ENCODE results near the gene GABRP.
"Not testable (repeated sequence)": the region's sequence is repeated elsewhere in the genome, so short reads cannot be mapped to it uniquely, and the experiment has no call there.

GABRP gene

DNA sequence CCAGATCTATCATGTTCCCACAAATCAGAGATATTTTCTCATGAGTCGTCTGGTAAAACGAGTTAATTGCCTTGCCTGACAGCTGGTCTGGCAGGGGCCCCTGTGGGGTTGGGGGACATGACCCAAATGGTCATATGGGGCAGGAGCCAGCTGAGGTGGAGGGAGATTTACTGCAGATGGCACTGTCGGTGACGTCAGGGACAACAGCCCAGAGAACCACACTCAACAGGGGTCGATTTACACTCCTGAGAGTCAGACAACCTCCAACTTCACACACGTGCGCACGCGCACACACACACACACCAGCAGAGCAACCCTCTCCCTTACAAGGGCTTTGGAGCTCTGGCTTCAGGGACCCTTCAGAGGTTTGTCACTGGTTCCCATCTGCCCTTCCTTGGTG lies 23.4 kb upstream of the GABRP start:
- TF ChIP-seq, protein P1, sequence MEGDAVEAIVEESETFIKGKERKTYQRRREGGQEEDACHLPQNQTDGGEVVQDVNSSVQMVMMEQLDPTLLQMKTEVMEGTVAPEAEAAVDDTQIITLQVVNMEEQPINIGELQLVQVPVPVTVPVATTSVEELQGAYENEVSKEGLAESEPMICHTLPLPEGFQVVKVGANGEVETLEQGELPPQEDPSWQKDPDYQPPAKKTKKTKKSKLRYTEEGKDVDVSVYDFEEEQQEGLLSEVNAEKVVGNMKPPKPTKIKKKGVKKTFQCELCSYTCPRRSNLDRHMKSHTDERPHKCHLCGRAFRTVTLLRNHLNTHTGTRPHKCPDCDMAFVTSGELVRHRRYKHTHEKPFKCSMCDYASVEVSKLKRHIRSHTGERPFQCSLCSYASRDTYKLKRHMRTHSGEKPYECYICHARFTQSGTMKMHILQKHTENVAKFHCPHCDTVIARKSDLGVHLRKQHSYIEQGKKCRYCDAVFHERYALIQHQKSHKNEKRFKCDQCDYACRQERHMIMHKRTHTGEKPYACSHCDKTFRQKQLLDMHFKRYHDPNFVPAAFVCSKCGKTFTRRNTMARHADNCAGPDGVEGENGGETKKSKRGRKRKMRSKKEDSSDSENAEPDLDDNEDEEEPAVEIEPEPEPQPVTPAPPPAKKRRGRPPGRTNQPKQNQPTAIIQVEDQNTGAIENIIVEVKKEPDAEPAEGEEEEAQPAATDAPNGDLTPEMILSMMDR (IDR thresholded peaks at IDR 0.05; ENCODE audit: extremely low read depth, insufficient read depth, missing control alignments) = no peak
- DNase-seq (ENCODE audit: low spot score) = no peak
- in situ Hi-C loops (cut with MboI; ENCODE audit: low pct_unique_long_range_greater_than_20kb, low sequenced_read_pairs, unreplicated experiment) = no loop called here

DNA sequence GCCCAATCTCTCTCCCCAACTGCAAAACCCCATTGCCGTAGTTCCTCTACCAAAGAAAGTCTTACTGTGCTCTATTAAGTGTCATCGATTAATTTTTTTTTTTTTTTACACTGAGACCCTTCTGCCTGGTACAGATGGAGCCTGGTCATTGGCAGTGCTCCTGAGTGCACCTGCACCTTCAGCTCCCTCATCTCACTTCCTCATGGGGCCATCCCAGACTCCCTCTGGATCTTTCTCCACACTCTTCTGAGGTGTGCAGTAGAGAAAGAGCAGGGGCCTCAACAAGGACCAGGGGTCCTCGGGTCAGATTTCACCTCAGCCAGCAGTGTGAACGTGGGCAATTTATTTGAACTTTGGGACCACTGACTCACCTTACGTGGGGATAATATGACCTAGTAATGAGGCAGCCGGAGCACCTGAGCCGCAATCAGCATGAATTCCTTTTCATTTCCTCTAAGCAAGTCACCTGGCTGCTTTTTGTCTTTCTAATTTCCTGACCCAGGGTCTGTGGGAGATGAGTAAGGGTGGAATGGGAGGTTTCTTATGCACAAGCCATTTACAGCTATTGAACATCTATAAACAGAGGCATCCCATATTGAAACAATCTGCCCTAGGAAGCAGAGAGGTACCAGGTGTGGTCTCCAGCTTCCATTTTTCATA lies 22.3 kb upstream of the GABRP start:
- TF ChIP-seq, protein P1 (IDR thresholded peaks at IDR 0.05; ENCODE audit: extremely low read depth, insufficient read depth, missing control alignments) = no peak
- DNase-seq (ENCODE audit: low spot score) = no peak
- in situ Hi-C loops (cut with MboI; ENCODE audit: low pct_unique_long_range_greater_than_20kb, low sequenced_read_pairs, unreplicated experiment) = no loop called here

DNA sequence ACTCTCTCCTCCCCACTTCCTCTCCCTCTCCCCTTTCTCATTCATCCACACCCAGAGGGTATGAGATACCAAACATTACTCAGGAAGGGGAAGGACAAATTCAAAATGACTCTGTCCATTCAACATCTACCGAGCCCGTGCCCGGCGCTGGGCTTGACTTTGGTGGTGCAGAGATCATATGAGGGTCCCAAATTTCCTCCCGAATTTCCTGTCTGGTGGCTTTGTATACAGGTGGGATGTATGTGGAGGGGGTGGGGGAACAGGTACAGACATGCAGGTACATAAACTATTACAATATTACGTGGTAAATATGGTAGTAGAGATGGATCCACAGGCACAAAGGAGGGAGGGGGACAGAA lies 21.8 kb upstream of the GABRP start:
- TF ChIP-seq, protein P1 (IDR thresholded peaks at IDR 0.05; ENCODE audit: extremely low read depth, insufficient read depth, missing control alignments) = no peak
- no peak for DNase-seq (ENCODE audit: low spot score)
- in situ Hi-C loops (cut with MboI; ENCODE audit: low pct_unique_long_range_greater_than_20kb, low sequenced_read_pairs, unreplicated experiment) = no loop called here

DNA sequence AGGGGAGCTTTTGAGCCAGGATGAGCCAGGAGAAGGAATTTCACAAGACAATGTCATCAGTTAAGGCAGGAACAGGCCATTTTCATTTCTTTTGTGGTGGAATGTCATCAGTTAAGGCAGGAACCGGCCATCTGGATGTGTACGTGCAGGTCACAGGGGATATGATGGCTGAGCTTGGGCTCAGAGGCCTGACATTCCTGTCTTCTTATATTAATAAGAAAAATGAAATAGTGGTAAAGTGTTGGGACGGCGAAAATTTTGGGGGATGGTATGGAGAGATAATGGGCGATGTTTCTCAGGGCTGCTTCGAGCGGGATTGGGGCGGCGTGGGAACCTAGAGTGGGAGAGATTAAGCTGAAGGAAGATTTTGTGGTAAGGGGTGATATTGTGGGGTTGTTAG lies 21.2 kb upstream of the GABRP start:
- DNase-seq (ENCODE audit: low spot score); in situ Hi-C loops (cut with MboI; ENCODE audit: low pct_unique_long_range_greater_than_20kb, low sequenced_read_pairs, unreplicated experiment): not testable (repeated sequence)

DNA sequence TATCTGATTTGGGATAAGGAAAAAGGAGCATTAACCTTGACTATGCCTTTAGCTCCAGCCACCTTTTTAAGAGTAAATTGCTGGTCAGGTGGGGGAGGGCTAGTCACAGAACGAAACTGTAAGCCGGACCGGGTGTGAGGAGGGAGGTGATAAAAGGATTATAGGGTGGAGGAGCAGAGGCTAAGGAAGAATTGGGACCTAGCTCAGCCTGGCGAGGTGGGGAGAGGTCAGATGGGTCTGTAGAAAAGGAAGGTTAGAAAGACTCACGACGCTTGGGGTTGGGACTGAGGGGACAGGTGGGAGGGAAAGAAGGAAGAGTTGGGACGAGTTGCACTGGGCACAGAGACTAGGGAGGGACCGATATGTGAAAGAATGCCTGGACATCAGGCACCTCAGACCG lies 17.7 kb upstream of the GABRP start:
- DNase-seq (ENCODE audit: low spot score); in situ Hi-C loops (cut with MboI; ENCODE audit: low pct_unique_long_range_greater_than_20kb, low sequenced_read_pairs, unreplicated experiment): not testable (repeated sequence)

DNA sequence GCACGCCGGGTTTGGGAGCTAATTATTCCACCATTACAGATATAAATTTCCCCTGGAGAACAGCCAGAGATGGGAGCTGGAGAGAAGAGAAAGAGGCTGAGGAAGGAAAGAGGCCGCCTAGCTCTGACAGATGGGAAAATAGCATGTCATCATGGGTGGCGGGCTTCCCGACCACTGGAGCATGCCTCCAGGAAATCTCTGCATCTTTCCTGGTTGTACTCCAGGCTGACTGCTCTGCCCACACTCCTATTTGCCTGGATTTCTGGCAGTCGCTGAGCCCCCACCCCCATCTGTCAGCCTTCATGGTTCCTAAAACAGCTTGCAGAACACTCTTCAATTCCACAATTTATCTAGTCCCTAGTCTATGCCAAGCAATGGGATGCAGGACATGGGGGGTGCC lies 14.3 kb upstream of the GABRP start:
- DNase-seq (ENCODE audit: low spot score) = no peak
- in situ Hi-C loops (cut with MboI; ENCODE audit: low pct_unique_long_range_greater_than_20kb, low sequenced_read_pairs, unreplicated experiment) = no loop called here
- TF ChIP-seq, protein P1 (IDR thresholded peaks at IDR 0.05; ENCODE audit: extremely low read depth, insufficient read depth, missing control alignments) = no peak

DNA sequence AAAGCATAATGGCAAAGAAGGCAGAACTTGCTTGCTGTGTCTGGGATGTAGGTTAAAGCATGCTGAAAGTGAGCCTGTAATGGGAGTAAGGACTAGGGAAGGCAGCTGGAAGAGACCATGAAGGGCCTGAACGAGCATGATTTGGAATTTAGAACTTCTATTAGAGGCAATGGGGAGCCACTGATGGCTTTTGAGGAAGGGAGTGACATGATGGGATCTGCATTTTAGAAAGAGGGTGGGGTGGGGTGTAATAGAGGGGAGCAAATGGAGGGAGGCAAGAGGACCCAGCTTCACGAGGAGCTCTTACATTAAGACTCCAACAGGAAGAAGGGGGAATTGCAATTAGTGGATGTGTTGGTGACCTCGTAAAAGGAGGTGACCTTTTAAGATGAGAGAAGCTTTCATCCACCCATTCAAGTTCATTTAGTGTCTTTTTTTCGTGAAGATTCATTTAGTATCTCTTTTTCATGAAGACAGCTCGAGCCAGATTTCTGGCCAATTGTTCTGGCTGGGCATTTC lies 13.6 kb upstream of the GABRP start:
- no peak for DNase-seq (ENCODE audit: low spot score)
- TF ChIP-seq, protein P1 (IDR thresholded peaks at IDR 0.05; ENCODE audit: extremely low read depth, insufficient read depth, missing control alignments) = no peak
- in situ Hi-C loops (cut with MboI; ENCODE audit: low pct_unique_long_range_greater_than_20kb, low sequenced_read_pairs, unreplicated experiment) = no loop called here

DNA sequence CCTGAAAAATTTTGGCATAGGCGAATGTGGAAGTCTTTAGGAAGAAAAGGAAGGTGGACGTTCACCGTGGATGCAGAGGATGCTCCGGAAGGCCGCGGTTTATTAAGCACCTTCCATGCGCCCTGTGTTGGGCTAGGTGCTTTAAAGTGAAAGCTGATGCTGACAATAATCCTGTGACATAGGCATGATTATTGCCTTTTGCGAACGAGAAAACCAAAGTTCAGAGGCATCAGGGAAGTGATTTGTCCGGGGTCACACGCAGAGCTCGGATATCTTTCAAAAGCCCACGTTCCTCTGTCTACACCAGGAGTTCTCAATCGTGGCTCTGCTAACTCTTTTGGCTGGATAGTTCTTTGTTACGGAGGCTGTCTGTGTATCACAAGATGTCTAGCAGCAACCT lies 12.0 kb upstream of the GABRP start:
- TF ChIP-seq, protein P1 (IDR thresholded peaks at IDR 0.05; ENCODE audit: extremely low read depth, insufficient read depth, missing control alignments) = no peak
- DNase-seq (ENCODE audit: low spot score) = no peak
- in situ Hi-C loops (cut with MboI; ENCODE audit: low pct_unique_long_range_greater_than_20kb, low sequenced_read_pairs, unreplicated experiment) = no loop called here

All from GM13977 (cell line).